HS-5 (cell line): ENCODE measurements around the gene PIEZO2.
"Not testable (repeated sequence)": the region's sequence is repeated elsewhere in the genome, so short reads cannot be mapped to it uniquely, and the experiment has no call there.

Source experiments
- DNase-seq: peaks from one replicate; pipeline ENCODE4 v3.0.0-alpha.2; 2012; ENCODE audit warnings: low read depth

Gene PIEZO2

GRCh38 chr18:10973567-10974203, 175.7 kb downstream of the PIEZO2 start:
- DNase-seq = no peak

- DNase-seq = no peak
These were observed 177.7 kb downstream of the PIEZO2 start for GRCh38 chr18:10971717-10972116.

GRCh38 chr18:10965119-10965518, 184.2 kb downstream of the PIEZO2 start:
- DNase-seq = no peak

- DNase-seq = no peak
These were observed 195.7 kb downstream of the PIEZO2 start for GRCh38 chr18:10953672-10954071.

GRCh38 chr18:10951631-10952544, 197.5 kb downstream of the PIEZO2 start:
- no peak for DNase-seq

- no peak for DNase-seq
These were observed 198.3 kb downstream of the PIEZO2 start for GRCh38 chr18:10950876-10951630.

GRCh38 chr18:10950080-10950875, 199.1 kb downstream of the PIEZO2 start:
- no peak for DNase-seq

- no peak for DNase-seq
These were observed 199.7 kb downstream of the PIEZO2 start for GRCh38 chr18:10949655-10950054.

GRCh38 chr18:10948421-10948820, 200.9 kb downstream of the PIEZO2 start:
- DNase-seq = no peak

- DNase-seq = no peak
These were observed 203.3 kb downstream of the PIEZO2 start for GRCh38 chr18:10946058-10946457.

GRCh38 chr18:10942998-10943397, 206.4 kb downstream of the PIEZO2 start:
- DNase-seq = no peak

GRCh38 chr18:10939822-10940221, 209.5 kb downstream of the PIEZO2 start:
- no peak for DNase-seq

- DNase-seq = no peak
These were observed 211.4 kb downstream of the PIEZO2 start for GRCh38 chr18:10937743-10938640.

GRCh38 chr18:10936176-10937053, 213.0 kb downstream of the PIEZO2 start:
- DNase-seq = no peak

GRCh38 chr18:10935588-10935987, 213.8 kb downstream of the PIEZO2 start:
- no peak for DNase-seq

GRCh38 chr18:10933648-10934047, 215.7 kb downstream of the PIEZO2 start:
- DNase-seq = not testable (repeated sequence)

GRCh38 chr18:10930076-10930475, 219.3 kb downstream of the PIEZO2 start:
- DNase-seq = no peak

- peak; percentile 33 for DNase-seq
These were observed 220.5 kb downstream of the PIEZO2 start for GRCh38 chr18:10928772-10929373.
